Measurements from ENCODE around the gene SNRK.

GRCh38 chr3:43254125-43254524 is 32.2 kb upstream of the SNRK start:
- TF ChIP-seq SUZ12 (IDR thresholded peaks at IDR 0.05; ENCODE audit: extremely low read depth, insufficient read depth, insufficient read length): no peak
- no peak for TF ChIP-seq YY1 (IDR thresholded peaks at IDR 0.05; ENCODE audit: insufficient read depth, insufficient read length)
- TF ChIP-seq ZNF274 (IDR thresholded peaks at IDR 0.05; ENCODE audit: low read depth, low read length): no peak

Data from NT2/D1 (cell line).